Stimulated activated naive CD8-positive, alpha-beta T cell treated with anti-CD3 and anti-CD28 coated beads, Interleukin-15, amount 100 ng/mL, for 72 hours (primary cell): Measurements from ENCODE around the gene HOXA6.

Source experiments
- ATAC-seq: fragments of 150-1000 bp; cut with Tn5 transposase; 2 replicates; pipeline ENCODE4 v1.10.0; 2021; ENCODE audit warnings: mild to moderate bottlenecking, moderate library complexity
- DNase-seq, 2 donors: peaks; one replicate each; pipeline ENCODE4 v3.0.0; 2021 to 2022
- H3K27ac Mint-ChIP-seq, 2 donors: one replicate each; pipeline ENCODE4 v1.8.0; 2022; ENCODE audit warnings: mild to moderate bottlenecking in 2 of 2, mixed read lengths in 2 of 2, moderate library complexity in 2 of 2
- H3K27me3 Mint-ChIP-seq: one replicate; pipeline ENCODE4 v1.8.0; 2022; ENCODE audit warnings: mixed read lengths
- H3K4me1 Mint-ChIP-seq: one replicate; pipeline ENCODE4 v1.8.0; 2022; ENCODE audit warnings: mild to moderate bottlenecking, mixed read lengths
- H3K4me3 Mint-ChIP-seq, 2 donors: one replicate each; pipeline ENCODE4 v1.8.0; 2022; ENCODE audit warnings: mild to moderate bottlenecking in 2 of 2, mixed read lengths in 2 of 2, moderate library complexity in 1 of 2
- H3K9me3 Mint-ChIP-seq, 2 donors: one replicate each; pipeline ENCODE4 v1.8.0; 2022; ENCODE audit warnings: mixed read lengths in 2 of 2

Gene HOXA6

DNA sequence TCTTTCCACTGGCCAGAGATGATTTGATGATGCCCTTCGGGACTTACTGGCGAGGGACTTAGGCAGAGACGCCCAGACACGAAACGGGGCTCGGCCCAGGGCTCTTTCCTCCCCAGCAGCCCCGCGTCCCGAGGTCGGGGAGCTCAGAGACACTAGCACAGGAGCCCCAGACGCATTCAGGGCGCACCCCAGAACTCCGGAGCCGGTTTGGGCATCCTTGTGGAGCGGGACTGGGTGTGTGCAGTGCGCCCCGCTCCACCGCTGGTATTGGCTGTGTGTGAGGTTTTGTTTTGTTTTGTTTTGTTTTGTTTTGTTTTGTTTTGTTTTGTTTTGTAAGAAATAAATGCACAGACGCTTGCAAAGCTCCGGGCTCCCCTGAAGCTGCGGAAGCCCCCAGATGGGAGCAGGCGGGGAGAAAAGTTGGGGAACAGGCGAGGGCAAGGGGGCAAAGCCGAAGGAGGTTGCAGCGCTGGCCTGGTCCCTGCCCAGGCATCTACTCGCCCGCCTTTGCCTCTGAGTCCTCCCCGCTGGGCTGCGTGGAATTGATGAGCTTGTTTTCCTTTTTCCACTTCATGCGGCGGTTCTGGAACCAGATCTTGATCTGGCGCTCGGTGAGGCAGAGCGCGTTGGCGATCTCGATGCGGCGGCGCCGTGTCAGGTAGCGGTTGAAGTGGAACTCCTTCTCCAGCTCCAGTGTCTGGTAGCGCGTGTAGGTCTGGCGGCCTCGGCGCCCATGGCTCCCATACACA, 2.2 kb downstream of the HOXA6 start:
- peaks cover 79% of the 10 kb centered on the region for H3K27me3 Mint-ChIP-seq
- DNase-seq, result no peak
- H3K4me1 Mint-ChIP-seq, result peaks cover 12% of the 10 kb centered on the region
- ATAC-seq, result no peak
- no peak overlapping the region for H3K4me3 Mint-ChIP-seq
- no peak overlapping the region for H3K27ac Mint-ChIP-seq
- H3K9me3 Mint-ChIP-seq, result no peaks in the 10 kb centered on the region

DNA sequence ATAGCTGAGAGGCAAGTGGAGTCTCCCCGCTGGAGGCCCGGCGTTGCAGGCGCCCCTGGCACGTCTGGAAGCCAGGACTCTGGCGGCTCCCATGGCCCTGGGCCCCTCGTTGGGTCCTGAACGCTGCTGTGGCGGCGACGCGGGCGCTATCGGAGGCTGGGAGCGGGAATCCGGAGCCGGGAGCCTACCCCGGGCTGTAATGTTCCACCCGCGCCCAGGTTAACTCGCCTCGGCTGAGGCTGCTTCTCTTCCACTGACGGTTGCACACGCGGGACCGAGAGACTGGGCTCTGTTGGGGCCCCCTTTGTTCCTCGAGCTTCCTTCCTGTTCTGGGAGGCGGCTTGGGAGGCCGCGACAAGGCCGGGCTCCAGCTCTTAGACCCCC, 2.8 kb downstream of the HOXA6 start:
- H3K27ac Mint-ChIP-seq, result no peak overlapping the region
- peaks cover 77% of the 10 kb centered on the region for H3K27me3 Mint-ChIP-seq
- no peak overlapping the region for H3K4me3 Mint-ChIP-seq
- no peak for ATAC-seq
- no peak for DNase-seq
- peaks cover 9% of the 10 kb centered on the region for H3K4me1 Mint-ChIP-seq
- H3K9me3 Mint-ChIP-seq, result no peaks in the 10 kb centered on the region

DNA sequence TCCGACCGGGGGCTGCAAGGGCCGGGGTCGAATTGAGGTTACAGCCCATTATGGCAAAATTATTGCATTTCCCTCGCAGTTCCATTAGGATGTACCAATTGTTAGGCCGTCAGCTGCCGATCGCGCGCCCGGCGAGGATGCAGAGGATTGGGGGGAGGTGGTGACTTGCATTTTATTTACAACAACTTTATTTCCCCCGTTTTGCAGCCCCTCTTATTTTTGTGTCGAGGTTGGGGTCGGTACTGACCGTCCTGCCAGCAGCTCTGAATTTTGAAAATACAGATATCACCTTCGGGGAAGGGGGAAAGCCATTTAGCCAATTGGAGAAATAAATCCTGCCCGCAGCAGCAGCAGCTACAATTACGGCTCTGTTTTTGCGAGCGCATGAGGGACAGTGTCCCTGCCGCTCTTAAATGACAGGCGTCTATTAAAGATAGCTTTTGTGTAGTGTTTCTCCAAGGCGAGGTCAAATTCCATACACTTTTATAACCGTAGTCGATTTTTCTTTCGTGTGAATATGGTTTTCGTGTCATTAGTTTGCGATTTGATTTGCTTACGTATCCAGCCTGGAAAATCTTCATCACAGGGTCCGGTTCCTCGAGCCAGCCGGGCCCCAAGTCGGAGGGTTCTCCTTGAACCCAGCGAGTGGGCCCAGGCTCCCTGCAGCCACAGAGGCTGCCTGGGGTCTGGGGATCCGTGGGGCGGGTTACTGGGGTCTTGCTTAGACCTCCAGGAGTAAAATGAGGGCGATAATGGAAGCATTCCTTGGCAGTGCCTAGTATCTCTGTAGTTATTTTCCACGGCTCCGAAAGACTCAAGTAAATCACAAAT, 3.4 kb downstream of the HOXA6 start:
- ATAC-seq (no peak), DNase-seq (no peak)
- Mint-ChIP-seq H3K4me1 (peaks cover 9% of the 10 kb centered on the region), H3K9me3 (no peaks in the 10 kb centered on the region), H3K27ac (no peak overlapping the region), H3K27me3 (peaks cover 76% of the 10 kb centered on the region), H3K4me3 (no peak overlapping the region)

DNA sequence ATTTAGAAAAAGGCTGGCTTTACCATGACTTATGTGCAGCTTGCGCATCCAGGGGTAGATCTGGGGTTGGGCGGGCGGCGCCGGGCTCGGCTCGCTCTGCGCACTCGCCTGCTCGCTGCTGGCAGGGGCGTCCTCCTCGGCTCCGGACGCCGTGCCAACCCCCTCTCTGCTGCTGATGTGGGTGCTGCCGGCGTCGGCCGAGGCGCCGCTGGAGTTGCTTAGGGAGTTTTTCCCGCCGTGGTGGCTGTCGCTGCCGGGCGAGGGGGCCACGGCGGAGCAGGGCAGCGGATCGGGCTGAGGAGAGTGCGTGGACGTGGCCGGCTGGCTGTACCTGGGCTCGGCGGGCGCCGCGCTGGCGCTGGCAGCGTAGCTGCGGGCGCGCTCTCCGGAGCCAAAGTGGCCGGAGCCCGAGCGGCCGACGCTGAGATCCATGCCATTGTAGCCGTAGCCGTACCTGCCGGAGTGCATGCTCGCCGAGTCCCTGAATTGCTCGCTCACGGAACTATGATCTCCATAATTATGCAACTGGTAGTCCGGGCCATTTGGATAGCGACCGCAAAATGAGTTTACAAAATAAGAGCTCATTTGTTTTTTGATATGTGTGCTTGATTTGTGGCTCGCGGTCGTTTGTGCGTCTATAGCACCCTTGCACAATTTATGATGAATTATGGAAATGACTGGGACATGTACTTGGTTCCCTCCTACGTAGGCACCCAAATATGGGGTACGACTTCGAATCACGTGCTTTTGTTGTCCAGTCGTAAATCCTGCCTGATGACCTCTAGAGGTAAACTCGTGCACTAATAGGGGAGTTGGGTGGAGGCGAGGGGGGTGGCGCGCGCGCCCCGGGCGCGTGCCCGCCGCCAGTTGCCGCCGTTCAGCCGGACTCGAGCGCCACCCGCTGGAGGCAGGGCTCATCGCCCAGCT, 4.3 kb downstream of the HOXA6 start, which contains the start of gene HOXA5:
Gene HOXA5, minus strand, starts transcription at position 659 of the 927 bp plus-strand sequence. Its CDS starts 74 bp downstream, at position 585.
- Mint-ChIP-seq H3K27ac (peak within 1 kb of the TSS in 1 of 2 donors; percentile 32), H3K4me1 (peaks cover 5% of the 10 kb centered on the region), H3K9me3 (no peaks in the 10 kb centered on the region), H3K27me3 (peaks cover 75% of the 10 kb centered on the region), H3K4me3 (peak within 1 kb of the TSS in 1 of 2 donors; percentile 42)
- no peak for DNase-seq
- ATAC-seq, result no peak

DNA sequence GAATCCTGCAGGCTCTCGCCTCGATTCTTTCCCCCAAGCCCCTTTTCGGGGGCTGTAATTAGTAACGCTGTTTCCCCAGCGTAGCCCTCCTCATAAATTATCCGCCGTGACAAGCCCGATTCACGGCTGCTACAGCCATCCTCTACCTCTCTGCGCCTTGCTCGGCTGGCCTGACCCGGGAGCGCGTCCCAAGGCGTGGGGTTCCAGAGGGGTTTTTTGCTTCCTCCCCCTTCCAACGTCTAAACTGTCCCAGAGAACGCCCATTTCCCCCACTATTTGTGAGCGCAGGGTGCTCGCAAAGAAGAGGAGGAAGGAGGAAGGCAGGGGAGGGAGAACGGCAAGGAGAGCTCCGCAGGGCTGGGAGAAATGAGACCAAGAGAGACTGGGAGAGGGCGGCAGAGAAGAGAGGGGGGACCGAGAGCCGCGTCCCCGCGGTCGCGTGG, 5.0 kb downstream of the HOXA6 start:
- Mint-ChIP-seq H3K27ac (peak overlapping the region in 1 of 2 donors; percentile 32), H3K4me3 (peak overlapping the region in 1 of 2 donors; percentile 42), H3K27me3 (peaks cover 75% of the 10 kb centered on the region), H3K4me1 (no peaks in the 10 kb centered on the region), H3K9me3 (no peaks in the 10 kb centered on the region)
- DNase-seq (no peak), ATAC-seq (no peak)

DNA sequence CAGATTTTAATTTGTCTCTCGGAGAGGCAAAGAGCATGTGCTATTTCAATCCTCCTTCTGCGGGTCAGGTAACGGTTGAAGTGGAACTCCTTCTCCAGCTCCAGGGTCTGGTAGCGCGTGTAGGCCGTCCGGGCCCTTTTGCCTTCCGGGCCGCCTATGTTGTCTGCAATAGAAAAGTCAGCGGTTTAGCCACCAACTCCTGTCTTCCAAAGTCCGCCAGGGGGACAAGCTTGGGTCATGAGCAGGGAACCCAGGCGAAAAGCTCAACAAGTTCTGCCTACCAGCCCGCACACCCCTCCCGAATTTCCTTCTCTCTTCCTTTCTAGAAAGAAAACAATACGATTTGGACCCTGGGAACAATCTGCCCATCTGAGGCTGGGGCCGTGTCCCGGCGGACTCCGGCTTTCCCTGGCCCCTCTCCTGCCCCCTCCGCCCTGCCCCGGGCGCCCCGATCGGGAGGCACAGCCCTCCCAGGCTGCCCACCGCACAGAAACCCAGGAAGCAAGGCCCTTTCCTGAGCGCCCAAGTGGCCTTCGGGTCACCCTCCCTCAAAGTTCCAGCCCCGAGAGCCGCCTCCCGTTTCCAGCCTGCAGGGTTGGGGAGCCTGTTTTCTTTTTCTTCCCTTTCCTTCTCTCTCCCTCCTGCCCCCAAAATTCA, 5.5 kb downstream of the HOXA6 start:
- H3K4me1 Mint-ChIP-seq, result peaks cover 3% of the 10 kb centered on the region
- H3K27me3 Mint-ChIP-seq, result peaks cover 75% of the 10 kb centered on the region
- no peak for DNase-seq
- H3K4me3 Mint-ChIP-seq, result no peak overlapping the region
- no peaks in the 10 kb centered on the region for H3K9me3 Mint-ChIP-seq
- no peak for ATAC-seq
- no peak overlapping the region for H3K27ac Mint-ChIP-seq

DNA sequence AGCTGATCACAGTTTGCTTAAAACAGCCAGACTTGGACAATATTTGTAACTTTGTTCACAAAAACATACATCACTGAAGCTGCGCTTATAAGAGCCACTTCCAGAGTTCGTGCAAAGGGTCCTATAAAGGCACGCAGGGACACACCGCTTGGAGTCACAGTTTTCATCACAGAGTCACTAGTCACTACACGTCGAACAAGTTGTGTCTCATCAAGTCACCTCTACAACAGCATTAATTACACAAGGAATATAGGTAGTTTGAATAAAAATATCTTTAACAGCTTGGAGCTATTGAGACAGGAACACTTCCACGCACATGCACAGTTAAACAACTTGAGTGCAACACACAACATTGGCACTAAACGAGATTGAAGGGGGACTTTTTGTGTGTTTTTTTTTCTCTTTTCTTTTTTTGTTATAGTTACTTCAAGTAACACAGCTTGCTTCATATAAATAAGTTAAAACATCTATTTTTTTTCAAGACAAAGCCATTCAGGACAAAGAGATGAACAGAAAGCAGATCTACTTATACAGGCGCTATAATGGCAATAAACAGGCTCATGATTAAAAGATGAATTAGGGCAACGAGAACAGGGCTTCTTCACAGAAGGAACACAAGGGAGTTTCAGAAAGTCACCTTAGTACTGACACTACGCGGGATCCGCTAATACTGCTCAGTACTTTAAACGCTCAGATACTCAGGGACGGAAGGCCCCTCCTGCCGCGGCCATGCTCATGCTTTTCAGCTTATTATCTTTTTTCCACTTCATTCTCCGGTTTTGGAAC, 6.2 kb downstream of the HOXA6 start:
- Mint-ChIP-seq H3K27me3 (peaks cover 75% of the 10 kb centered on the region), H3K9me3 (no peaks in the 10 kb centered on the region), H3K4me3 (no peak overlapping the region), H3K4me1 (peaks cover 5% of the 10 kb centered on the region), H3K27ac (no peak overlapping the region)
- DNase-seq (no peak), ATAC-seq (no peak)

DNA sequence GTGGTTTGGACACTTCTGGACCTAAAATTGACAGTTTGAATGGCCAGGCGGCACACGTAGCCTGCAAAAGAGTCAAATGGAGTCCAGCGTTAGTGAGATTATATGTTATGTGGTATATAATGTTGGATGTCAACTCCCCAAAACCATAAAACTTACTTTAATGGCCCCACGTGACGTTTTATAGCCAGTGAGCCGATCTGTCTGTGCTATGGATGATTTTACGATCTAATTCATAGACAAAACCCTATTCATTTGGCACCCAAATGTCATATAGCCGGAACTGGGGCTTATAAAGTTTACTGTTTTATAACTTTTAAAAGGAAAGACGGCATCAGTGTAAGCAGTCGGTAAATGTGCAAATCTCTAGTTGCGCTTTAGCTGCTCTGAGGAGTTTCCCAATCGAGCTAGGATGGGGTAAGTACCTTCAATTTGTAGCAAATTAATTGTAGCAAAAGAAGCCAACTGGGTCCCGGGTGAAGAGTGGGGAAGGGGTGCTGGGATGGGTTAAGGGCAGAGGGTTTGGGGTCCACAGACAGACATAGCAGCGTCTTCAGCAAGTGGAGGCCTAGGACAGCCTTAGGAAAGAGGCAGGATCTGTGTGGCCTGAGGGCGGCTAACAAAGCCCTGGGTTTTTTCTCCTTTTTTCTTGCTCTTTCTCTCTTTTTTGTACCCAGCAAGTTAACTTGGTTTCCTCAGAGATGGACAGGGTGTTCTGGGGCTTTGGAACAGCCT, 7.3 kb downstream of the HOXA6 start:
- ATAC-seq (no peak), DNase-seq (no peak)
- Mint-ChIP-seq H3K9me3 (no peaks in the 10 kb centered on the region), H3K4me3 (no peak overlapping the region), H3K4me1 (peaks cover 16% of the 10 kb centered on the region), H3K27ac (no peak overlapping the region), H3K27me3 (peaks cover 74% of the 10 kb centered on the region)

DNA sequence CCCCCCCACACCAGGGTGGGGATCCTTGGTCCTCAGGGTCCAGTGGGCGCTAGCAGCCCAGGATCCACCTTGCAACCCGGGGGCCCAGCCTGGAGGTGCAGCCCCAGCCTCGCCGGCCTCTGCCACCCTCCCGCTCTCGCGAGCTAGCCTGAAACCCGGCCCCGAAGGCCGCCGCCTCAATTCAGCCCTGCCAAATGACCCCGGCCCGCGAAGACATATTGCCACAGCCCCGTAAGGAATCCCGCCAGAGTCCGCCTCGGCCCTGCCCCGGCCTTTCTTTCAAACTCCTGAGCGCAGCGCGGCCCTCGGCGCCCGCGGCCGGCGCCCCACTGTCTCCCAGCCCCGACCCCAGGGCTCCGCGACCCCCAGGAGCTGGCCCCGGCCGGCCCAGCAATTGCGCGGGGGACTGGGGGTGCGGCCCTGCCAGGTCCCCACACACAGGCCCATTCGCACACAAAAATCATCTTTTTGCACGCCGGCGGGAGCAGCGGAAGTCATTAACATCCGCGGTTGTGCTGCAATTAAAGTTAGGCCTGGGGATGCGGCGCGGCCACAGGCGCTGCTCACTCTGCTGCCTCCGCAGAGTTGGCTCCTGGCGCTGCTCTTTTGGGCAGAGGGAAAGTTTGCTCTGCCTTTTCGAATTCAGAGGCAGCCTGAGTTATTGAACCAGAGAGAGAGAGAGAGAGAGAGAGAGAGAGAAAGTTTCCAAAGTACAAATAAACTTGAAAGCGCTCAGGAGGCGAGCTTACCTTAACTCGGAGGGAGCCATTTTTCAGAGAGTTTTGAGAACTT, 8.0 kb downstream of the HOXA6 start:
- H3K9me3 Mint-ChIP-seq, result no peaks in the 10 kb centered on the region
- no peak overlapping the region for H3K27ac Mint-ChIP-seq
- no peak overlapping the region for H3K4me3 Mint-ChIP-seq
- H3K4me1 Mint-ChIP-seq, result peaks cover 23% of the 10 kb centered on the region
- peaks cover 74% of the 10 kb centered on the region for H3K27me3 Mint-ChIP-seq
- DNase-seq, result no peak
- ATAC-seq, result peak; percentile 59

DNA sequence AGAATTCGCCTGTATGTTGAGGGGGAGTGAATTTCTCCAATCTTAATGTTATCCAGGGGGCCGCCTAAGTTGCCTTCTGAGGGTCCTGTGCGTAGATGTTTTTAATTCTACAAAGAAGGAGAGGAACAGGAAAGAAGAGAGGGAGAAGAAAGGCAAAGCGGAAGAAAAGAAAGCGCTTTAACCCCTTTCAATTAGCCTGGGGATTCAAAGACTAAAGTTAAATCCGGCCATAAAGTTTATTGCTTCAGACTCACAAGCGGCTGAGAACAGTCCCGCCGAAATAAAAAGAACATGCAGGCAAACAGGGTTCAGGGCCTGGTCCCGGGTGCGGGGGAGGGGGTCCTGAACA, 8.6 kb downstream of the HOXA6 start:
- H3K4me1 Mint-ChIP-seq, result peaks cover 29% of the 10 kb centered on the region
- H3K27me3 Mint-ChIP-seq, result peaks cover 80% of the 10 kb centered on the region
- ATAC-seq (no peak), DNase-seq (no peak)
- H3K9me3 Mint-ChIP-seq, result no peaks in the 10 kb centered on the region
- H3K4me3 Mint-ChIP-seq, result no peak overlapping the region
- no peak overlapping the region for H3K27ac Mint-ChIP-seq

DNA sequence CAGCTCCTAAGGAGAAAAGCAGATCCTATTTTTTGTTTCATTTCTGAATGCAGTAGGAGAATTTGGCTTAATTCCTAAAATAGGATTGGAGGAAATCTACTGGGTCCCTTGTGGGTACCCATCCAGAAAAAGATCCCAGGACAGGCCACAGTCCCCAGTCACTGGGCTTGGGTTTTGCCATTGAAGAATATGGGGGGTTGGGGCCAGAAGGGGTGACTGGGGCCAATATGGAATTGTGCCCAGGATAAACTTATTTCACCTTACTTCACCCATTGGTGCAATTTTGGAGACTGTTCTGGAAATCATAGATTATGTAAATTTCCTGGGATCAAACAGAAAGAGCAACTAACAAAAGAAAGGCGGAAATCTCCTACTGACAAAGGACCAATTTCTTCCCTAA, 9.1 kb downstream of the HOXA6 start:
- peaks cover 32% of the 10 kb centered on the region for H3K4me1 Mint-ChIP-seq
- no peak overlapping the region for H3K27ac Mint-ChIP-seq
- ATAC-seq (no peak), DNase-seq (no peak)
- no peaks in the 10 kb centered on the region for H3K9me3 Mint-ChIP-seq
- H3K27me3 Mint-ChIP-seq, result peaks cover 85% of the 10 kb centered on the region
- no peak overlapping the region for H3K4me3 Mint-ChIP-seq

DNA sequence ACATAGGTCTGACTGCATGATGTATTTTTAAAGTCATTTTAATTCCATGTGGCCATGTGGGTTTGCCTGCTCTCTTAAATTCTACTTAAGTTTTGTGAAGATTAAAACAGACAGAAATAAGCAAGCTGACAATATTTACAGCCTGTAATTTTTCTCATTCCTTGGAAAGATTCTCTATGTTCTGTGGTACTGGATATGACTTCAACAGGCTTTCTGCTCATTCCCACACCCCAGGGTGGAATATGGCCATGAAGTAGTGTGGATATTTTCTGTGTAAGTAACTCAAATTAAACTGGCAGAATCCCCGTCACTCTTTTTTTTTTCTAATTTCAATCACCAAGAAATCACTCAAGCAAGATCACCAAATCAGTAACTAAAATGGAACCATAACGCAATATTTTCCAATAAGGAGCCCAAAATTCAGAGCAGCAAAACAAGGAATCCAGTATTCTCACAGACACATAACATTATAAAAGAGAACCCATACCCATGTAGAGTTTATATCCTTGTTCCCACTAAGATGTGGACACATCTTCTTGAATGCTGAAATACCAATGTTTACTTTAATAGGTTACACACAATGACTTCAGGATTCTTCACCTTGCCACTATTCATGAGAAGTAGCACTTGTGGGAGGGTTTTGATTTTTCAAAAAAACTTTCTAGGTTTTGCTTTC, 9.8 kb downstream of the HOXA6 start:
- Mint-ChIP-seq H3K27me3 (peaks cover 88% of the 10 kb centered on the region), H3K4me3 (no peak overlapping the region), H3K27ac (no peak overlapping the region), H3K9me3 (no peaks in the 10 kb centered on the region), H3K4me1 (peaks cover 32% of the 10 kb centered on the region)
- ATAC-seq, result no peak
- no peak for DNase-seq

DNA sequence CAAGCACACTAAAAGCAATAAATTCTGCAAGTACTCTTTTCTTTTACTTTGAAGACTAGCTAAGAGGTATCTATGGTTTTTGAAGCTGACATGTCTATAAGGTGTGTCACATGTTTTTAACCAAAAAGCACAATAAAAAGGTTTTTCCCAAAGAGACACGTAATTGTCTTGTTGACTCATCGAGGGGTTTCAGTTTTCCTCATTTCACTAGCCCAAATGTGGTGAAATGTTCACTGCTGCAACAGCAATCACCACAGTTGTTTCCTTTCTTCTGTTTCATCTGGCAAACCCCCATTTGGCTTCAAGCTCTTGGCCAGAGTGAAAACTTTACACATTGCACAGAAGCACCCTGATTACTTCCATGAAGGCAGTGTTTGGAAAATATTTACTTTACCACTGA, 13.2 kb downstream of the HOXA6 start:
- H3K27me3 Mint-ChIP-seq, result peaks cover 67% of the 10 kb centered on the region
- peak overlapping the region; percentile 24 to 36 for H3K4me3 Mint-ChIP-seq
- DNase-seq (peak; percentile 32 to 64), ATAC-seq (peak; percentile 80)
- no peaks in the 10 kb centered on the region for H3K9me3 Mint-ChIP-seq
- peaks cover 32% of the 10 kb centered on the region for H3K4me1 Mint-ChIP-seq
- H3K27ac Mint-ChIP-seq, result peak overlapping the region in 1 of 2 donors; percentile 75
